Measurements from ENCODE around the gene APAF1.

GRCh38 chr12:98733667-98734350, 88.7 kb downstream of the APAF1 start:
- TF ChIP-seq CTCF (IDR thresholded peaks at IDR 0.05): no peak
- no peak for TF ChIP-seq POLR2A (IDR thresholded peaks at IDR 0.05)
- TF ChIP-seq EP300 (IDR thresholded peaks at IDR 0.05): no peak

All from gastroesophageal sphincter (tissue), 3 donors.